Heart left ventricle (tissue), 16 donors: ENCODE data around the gene PRKN. TPM values are rescaled to one million over a fixed set of nuclear protein-coding genes. Genes with fewer than 3 reads are reported as not detected.

Source experiments
- ATAC-seq, 4 donors: fragments of 200-7000 bp; cut with Tn5 transposase; one replicate each; pipeline ENCODE4 v1.9.1; 2020 to 2022; ENCODE audit warnings: moderate library complexity in 4 of 4, mild to moderate bottlenecking in 3 of 4, moderate number of reproducible peaks in 1 of 4
- DNase-seq, 5 donors: peaks; one replicate each; pipeline ENCODE4 v3.0.0-alpha.2; 2020
- H3K27ac ChIP-seq, 12 donors: fragments of 200-600 bp; sonication (generic) in 4 of 12; one replicate each; pipeline versions ENCODE4 v1.5.0 to v1.8.0; 2016 to 2022; ENCODE audit warnings: mild to moderate bottlenecking in 2 of 12
- H3K27me3 ChIP-seq, 9 donors: fragments of 200-600 bp; sonication (generic) in 2 of 9; one replicate each; pipeline versions ENCODE4 v1.5.1 to v1.8.0; 2016 to 2022; ENCODE audit warnings: mild to moderate bottlenecking in 3 of 9
- H3K36me3 ChIP-seq, 9 donors: fragments of 200-600 bp; sonication (generic) in 2 of 9; one replicate each; pipeline versions ENCODE4 v1.5.0 to v1.8.0; 2018 to 2022; ENCODE audit warnings: mild to moderate bottlenecking in 2 of 9
- H3K4me1 ChIP-seq, 12 donors: fragments of 200-600 bp; sonication (generic) in 4 of 12; one replicate each; pipeline versions ENCODE4 v1.5.0 to v1.8.0; 2016 to 2022; ENCODE audit warnings: mild to moderate bottlenecking in 3 of 12
- H3K4me3 ChIP-seq, 12 donors: fragments of 200-600 bp; sonication (generic) in 4 of 12; one replicate each; pipeline versions ENCODE4 v1.5.0 to v1.8.0; 2017 to 2022; ENCODE audit warnings: mild to moderate bottlenecking in 9 of 12, moderate library complexity in 4 of 12
- H3K9me3 ChIP-seq, 12 donors: fragments of 200-600 bp; sonication (generic) in 4 of 12; one replicate each; pipeline versions ENCODE4 v1.5.0 to v1.8.0; 2016 to 2022; ENCODE audit warnings: mild to moderate bottlenecking in 1 of 12
- CTCF ChIP-seq, 12 donors: fragments of 200-600 bp; sonication (generic) in 4 of 12; IDR thresholded peaks; one replicate each; pipeline versions ENCODE4 v1.5.0 to v1.8.0; 2018 to 2022; ENCODE audit warnings: antibody characterized with exemption in 12 of 12, mild to moderate bottlenecking in 5 of 12
- POLR2A ChIP-seq, 2 donors: fragments of 450-650 bp; IDR thresholded peaks; one replicate each; pipeline ENCODE4 v1.6.1; 2017; ENCODE audit warnings: antibody characterized with exemption in 2 of 2, mild to moderate bottlenecking in 2 of 2, moderate library complexity in 2 of 2
- WGBS, 4 donors: extraction: QIAGEN DNeasy Blood & Tissue Kit in 2 of 4; methylation state at CpG; one replicate each; pipeline versions ENCODE4 v1.1.5 to v1.1.7; 2013 to 2018; 5-methylcytosine and 5-hydroxymethylcytosine counted together
- intact Hi-C, 10 donors: fragments of 100-400 bp; cut with DNase I; formaldehyde crosslinking; loops; one replicate each; pipeline versions ENCODE4 v1.11.1 to v1.14.2; 2022
- polyA plus RNA-seq, 2 donors: library from polyadenylated mRNA; stranded (reverse); fragments of 200-250 nt; gene quantifications; one replicate each; pipeline ENCODE4 v1.2.3, GENCODE V29; 2013
- total RNA-seq, 9 donors: library from RNA; depleted of rRNA in 2 of 9; stranded (reverse); fragments of >200 nt in 2 of 9; fragmentation: NEBNext Ultra II Directional in 3 of 9; extraction: Animal tissue kit (Norgen Biotek cat#: 25700) in 3 of 9; gene quantifications; one replicate each; pipeline versions ENCODE4 v1.1.0 to v1.2.4, GENCODE V29; 2016 to 2023
- donor health status: ischemic (EF 13 %, LVEDD 7.1; RV severe dilation, severe dysfunction).
- donor health status: healthy with polysubstance abuse.
- donor health status: DM: no; HTN: yes; CAD: no.
- donor health status: DM: no; HTN: no; CAD: no.
- donor health status: ischemic (EF 25% LVEDD 6.9; RV normal size, moderate dysfunction).
- donor health status: ischemic (EF 25% LVEDD 5.7; RV mildly dilated, moderate dysfunction).
- donor health status: healthy.
- donor health status: DM: yes; HTN: yes; CAD: no.
- donor health status: ischemic (EF 35%, LVEDD 5.7; RV mildly dilated, moderate dysfunction).
- donor health status: nonischemic (EF 11% LVEDD 7.7; RV severe dilation, severe dysfunction).
- donor health status: DM: yes; HTN: yes; CAD: no.
- donor health status: PGD.
- donor health status: ischemic (EF 29% LVEDD 5.4; RV normal size, mild dysfunction).
- donor health status: nonischemic (EF 23%, LVEDD 6.1; RV moderate dilation, normal function).

The PRKN gene
- total and polyA plus RNA-seq, 11 donors, result 3.4 to 32.5 (median 21.2) TPM

DNA sequence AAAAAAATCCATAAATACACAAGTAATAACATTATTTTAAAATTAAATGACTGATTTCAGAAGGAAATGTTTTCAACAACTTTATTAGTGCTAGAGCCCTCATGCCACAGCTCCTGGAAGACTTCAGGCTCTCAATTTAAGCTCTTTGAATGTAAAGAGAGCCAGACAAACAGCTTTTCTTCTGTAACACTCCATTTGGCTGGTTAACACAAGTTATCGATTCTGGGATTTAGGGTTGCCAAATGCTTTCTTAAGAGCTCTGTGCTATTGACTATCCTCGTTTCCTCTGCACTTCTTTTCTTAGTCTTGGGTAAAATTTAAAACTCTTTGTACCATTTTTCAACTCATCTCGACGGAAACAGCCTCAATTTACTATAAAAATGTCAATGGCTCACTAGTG, 402.5 kb downstream of the PRKN start:
- H3K27ac ChIP-seq, result no peak overlapping the region
- peaks cover 0 to 26% (median 11%) of the 10 kb centered on the region in 12 donors for H3K9me3 ChIP-seq
- intact Hi-C loops, result no loop called here
- no peak overlapping the region for H3K4me3 ChIP-seq
- WGBS, 4 donors, result 81 to 89% (median 87%) methylated on average over 4 of the region's 4 CpGs
- no peak for TF ChIP-seq CTCF (IDR thresholded peaks at IDR 0.05)
- no peak for TF ChIP-seq POLR2A (IDR thresholded peaks at IDR 0.05)
- H3K4me1 ChIP-seq, result no peaks in the 10 kb centered on the region
- DNase-seq (no peak), ATAC-seq (no peak)
- H3K36me3 ChIP-seq, result no peaks in the 10 kb centered on the region
- no peaks in the 10 kb centered on the region for H3K27me3 ChIP-seq

DNA sequence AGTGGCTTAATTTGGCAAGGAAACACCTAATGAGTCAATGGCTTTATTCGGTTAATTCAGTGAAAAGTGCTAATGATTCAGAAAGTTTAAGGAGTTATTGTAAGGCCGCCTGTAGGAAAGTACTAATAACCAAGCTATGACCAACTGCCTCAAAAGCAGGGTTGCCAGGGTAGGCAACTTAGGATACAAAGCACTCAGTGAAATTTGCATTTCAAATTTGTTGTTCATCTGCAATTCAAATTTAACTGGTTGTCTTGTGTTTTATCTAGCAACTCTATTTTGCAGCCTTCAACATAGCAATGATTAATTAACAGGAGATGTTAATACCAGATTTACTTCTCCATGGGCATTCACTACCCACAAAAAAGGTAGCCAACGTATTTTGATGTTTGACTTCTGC, 412.3 kb downstream of the PRKN start:
- no peak for ATAC-seq
- no peaks in the 10 kb centered on the region for H3K9me3 ChIP-seq
- WGBS, 4 donors, result 86 to 91% (median 88%) methylated on average over 3 of the region's 3 CpGs

GRCh38 chr6:162313922-162314660, 413.5 kb downstream of the PRKN start:
- ATAC-seq (no peak), DNase-seq (no peak)
- H3K27ac ChIP-seq, result no peak overlapping the region
- 83 to 89% (median 87%) methylated on average over 4 of the region's 4 CpGs for WGBS, 4 donors
- no peak overlapping the region for H3K4me3 ChIP-seq
- no peaks in the 10 kb centered on the region for H3K9me3 ChIP-seq
- no peaks in the 10 kb centered on the region for H3K4me1 ChIP-seq
- H3K27me3 ChIP-seq, result no peaks in the 10 kb centered on the region
- TF ChIP-seq CTCF (IDR thresholded peaks at IDR 0.05), result no peak
- no peak for TF ChIP-seq POLR2A (IDR thresholded peaks at IDR 0.05)
- H3K36me3 ChIP-seq, result no peaks in the 10 kb centered on the region
- intact Hi-C loops, result no loop called here

More for the DNA sequence above, 412.3 kb downstream of the PRKN start:
- intact Hi-C loops, result no loop called here
- no peak for DNase-seq
- Histone ChIP-seq H3K27me3 (no peaks in the 10 kb centered on the region), H3K27ac (no peak overlapping the region), H3K4me1 (no peaks in the 10 kb centered on the region), H3K4me3 (no peak overlapping the region), H3K36me3 (no peaks in the 10 kb centered on the region)
- TF ChIP-seq CTCF (IDR thresholded peaks at IDR 0.05) (no peak), POLR2A (IDR thresholded peaks at IDR 0.05) (no peak)

GRCh38 chr6:162307865-162308264, 419.7 kb downstream of the PRKN start:
- ATAC-seq, result no peak
- Histone ChIP-seq H3K27ac (no peak overlapping the region), H3K4me1 (no peaks in the 10 kb centered on the region), H3K4me3 (no peak overlapping the region), H3K9me3 (no peaks in the 10 kb centered on the region), H3K36me3 (no peaks in the 10 kb centered on the region), H3K27me3 (no peaks in the 10 kb centered on the region)
- 68 to 71% (median 70%) methylated on average over 5 of the region's 5 CpGs for WGBS, 4 donors
- TF ChIP-seq CTCF (IDR thresholded peaks at IDR 0.05) (no peak), POLR2A (IDR thresholded peaks at IDR 0.05) (no peak)
- DNase-seq, result no peak
- intact Hi-C loops, result no loop called here
